ENCODE results near the gene PTPRS.

DNA sequence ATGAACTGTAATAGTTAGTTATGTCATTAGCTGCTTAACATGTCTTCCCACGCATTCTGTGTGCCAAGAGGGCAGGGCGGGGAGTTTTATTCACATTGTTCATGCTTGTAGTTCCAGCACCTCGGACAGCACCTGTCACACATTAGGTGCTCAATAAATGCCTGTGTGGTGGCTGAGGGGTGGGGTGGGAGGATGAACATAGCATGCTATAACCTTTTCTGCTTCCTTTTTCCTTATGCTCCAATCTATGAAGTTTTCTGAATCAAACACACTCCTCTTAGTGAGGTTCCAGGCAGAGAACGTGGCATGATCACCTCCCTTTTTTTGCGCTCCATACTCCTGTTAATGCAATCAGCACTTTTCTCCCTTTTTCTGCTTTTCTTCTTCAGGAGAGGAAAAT is 15.8 kb upstream of the PTPRS start:
- TF ChIP-seq, protein P1, sequence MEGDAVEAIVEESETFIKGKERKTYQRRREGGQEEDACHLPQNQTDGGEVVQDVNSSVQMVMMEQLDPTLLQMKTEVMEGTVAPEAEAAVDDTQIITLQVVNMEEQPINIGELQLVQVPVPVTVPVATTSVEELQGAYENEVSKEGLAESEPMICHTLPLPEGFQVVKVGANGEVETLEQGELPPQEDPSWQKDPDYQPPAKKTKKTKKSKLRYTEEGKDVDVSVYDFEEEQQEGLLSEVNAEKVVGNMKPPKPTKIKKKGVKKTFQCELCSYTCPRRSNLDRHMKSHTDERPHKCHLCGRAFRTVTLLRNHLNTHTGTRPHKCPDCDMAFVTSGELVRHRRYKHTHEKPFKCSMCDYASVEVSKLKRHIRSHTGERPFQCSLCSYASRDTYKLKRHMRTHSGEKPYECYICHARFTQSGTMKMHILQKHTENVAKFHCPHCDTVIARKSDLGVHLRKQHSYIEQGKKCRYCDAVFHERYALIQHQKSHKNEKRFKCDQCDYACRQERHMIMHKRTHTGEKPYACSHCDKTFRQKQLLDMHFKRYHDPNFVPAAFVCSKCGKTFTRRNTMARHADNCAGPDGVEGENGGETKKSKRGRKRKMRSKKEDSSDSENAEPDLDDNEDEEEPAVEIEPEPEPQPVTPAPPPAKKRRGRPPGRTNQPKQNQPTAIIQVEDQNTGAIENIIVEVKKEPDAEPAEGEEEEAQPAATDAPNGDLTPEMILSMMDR (IDR thresholded peaks at IDR 0.05; ENCODE audit: low read depth, low read length) = no peak
- TF ChIP-seq EZH2phosphoT487 (IDR thresholded peaks at IDR 0.05; ENCODE audit: low read depth) = no peak
